ENCODE measurements around the gene CERS5. TPM values are rescaled to one million over a fixed set of nuclear protein-coding genes. Genes with fewer than 3 reads are reported as not detected.

Gene CERS5
- total and polyA plus RNA-seq, 10 of the 15 experiments (the other 5 are each of a cell fraction or from before 2014, with no cell fraction given) = 6.8 to 50.1 (median 31.8) TPM

GRCh38 chr12:50097952-50098351 lies 69.2 kb downstream of the CERS5 start:
- H3K9ac ChIP-seq (ENCODE audit: control insufficient read depth, insufficient read depth, low read length) = no peak overlapping the region
- no peak overlapping the region for H3K4me3 ChIP-seq
- H3K36me3 ChIP-seq (ENCODE audit: control insufficient read depth in 2 of 2, insufficient read depth in 2 of 2, low read length in 1 of 2) = peaks cover 28 to 39% of the 10 kb centered on the region in 2 experiments
- no peaks in the 10 kb centered on the region for H3K9me3 ChIP-seq (replicated peaks; ENCODE audit: control insufficient read depth, insufficient read depth, low read length)
- H3K79me2 ChIP-seq (ENCODE audit: control insufficient read depth, insufficient read depth, low read length) = no peaks in the 10 kb centered on the region
- TF ChIP-seq SIX5 (IDR thresholded peaks at IDR 0.05; ENCODE audit: low read depth, low read length, severe bottlenecking) (no peak), IRF5 (IDR thresholded peaks at IDR 0.05; ENCODE audit: borderline replicate concordance) (no peak), HDGF (IDR thresholded peaks at IDR 0.05) (no peak), ATF7 (IDR thresholded peaks at IDR 0.05; ENCODE audit: low read depth) (no peak), ZBTB33 (IDR thresholded peaks at IDR 0.05) (no peak), MAX (IDR thresholded peaks at IDR 0.05; ENCODE audit: low read depth, low read length) (no peak), JUNB (IDR thresholded peaks at IDR 0.05) (no peak)
- TF ChIP-seq, protein P1, sequence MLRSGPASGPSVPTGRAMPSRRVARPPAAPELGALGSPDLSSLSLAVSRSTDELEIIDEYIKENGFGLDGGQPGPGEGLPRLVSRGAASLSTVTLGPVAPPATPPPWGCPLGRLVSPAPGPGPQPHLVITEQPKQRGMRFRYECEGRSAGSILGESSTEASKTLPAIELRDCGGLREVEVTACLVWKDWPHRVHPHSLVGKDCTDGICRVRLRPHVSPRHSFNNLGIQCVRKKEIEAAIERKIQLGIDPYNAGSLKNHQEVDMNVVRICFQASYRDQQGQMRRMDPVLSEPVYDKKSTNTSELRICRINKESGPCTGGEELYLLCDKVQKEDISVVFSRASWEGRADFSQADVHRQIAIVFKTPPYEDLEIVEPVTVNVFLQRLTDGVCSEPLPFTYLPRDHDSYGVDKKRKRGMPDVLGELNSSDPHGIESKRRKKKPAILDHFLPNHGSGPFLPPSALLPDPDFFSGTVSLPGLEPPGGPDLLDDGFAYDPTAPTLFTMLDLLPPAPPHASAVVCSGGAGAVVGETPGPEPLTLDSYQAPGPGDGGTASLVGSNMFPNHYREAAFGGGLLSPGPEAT (IDR thresholded peaks at IDR 0.05; ENCODE audit: low read depth) = no peak
- ChIA-PET CTCF (interaction anchor here (1.6 to 6.5 kb wide), 2 partner anchors 9 to 13 kb away, joined by 4 to 35 read pairs; partner anchors contain the start of gene COX14), SMC1A (ENCODE audit: uncharacterized antibody, unreplicated experiment) (no interaction called here), RAD21 (ENCODE audit: unreplicated experiment) (no interaction called here), POLR2A (interaction anchor here (1.3 kb wide), 1 partner anchor 12 kb away, joined by 3 read pairs; no protein-coding TSS in a partner anchor)
- in situ Hi-C loops (cut with MboI) (no loop called here), intact Hi-C loops (cut with micrococcal nuclease; ENCODE audit: unreplicated experiment) (no loop called here)
- ATAC-seq (no peak), FAIRE-seq (no peak), DNase-seq (ENCODE audit: low read depth, low spot score) (no peak)
- H2AFZ ChIP-seq (ENCODE audit: control insufficient read depth, low read depth, low read length) = no peak overlapping the region
- no peaks in the 10 kb centered on the region for H3K27me3 ChIP-seq (replicated peaks in 1 of 2; ENCODE audit: control insufficient read depth in 2 of 2, insufficient read depth in 2 of 2, low read length in 1 of 2)
- H4K20me1 ChIP-seq (ENCODE audit: control insufficient read depth, insufficient read depth) = no peaks in the 10 kb centered on the region
- WGBS (ENCODE audit: insufficient coverage, insufficient replicate concordance, low lambda C conversion rate, missing lambda C conversion rate) = 92% methylated on average over 6 of the region's 6 CpGs
- no TSS peak for BruUV-seq (replicated peaks)
- no peaks in the 10 kb centered on the region for H3K4me1 ChIP-seq (ENCODE audit: control insufficient read depth, insufficient read depth, low read length)
- no peak overlapping the region for H3K27ac ChIP-seq (ENCODE audit: control insufficient read depth, insufficient read depth)
- no peak overlapping the region for H3K4me2 ChIP-seq (ENCODE audit: control insufficient read depth, insufficient read depth)
